GM19397 (cell line): Measurements from ENCODE around the gene EEA1.

Source experiments
- ATAC-seq: cut with Tn5 transposase; IDR thresholded peaks from one replicate; pipeline ENCODE4 v1.9.1; 2021; ENCODE audit warnings: mild to moderate bottlenecking, moderate library complexity; ENCODE audit not compliant: unreplicated experiment

EEA1 gene

GRCh38 chr12:92721130-92721529 lies 208.0 kb downstream of the EEA1 start:
- no peak for ATAC-seq
